Activated naive CD4-positive, alpha-beta T cell treated with anti-CD3 and anti-CD28 coated beads, Interleukin-2, amount 10 ng/mL, durations not matched to agents 7 days and 5 days (primary cell): ENCODE results near the gene DHRS2.

Experiments
- CTCF ChIA-PET: fragments of 350-600 bp; sonication (Branson Sonifier 250); formaldehyde crosslinking; loops from one replicate; lab custom pipeline; 2021; ENCODE audit warnings: antibody characterized with exemption; lab: Charles Lee
- DNase-seq: peaks from one replicate; pipeline ENCODE4 v3.0.0-alpha.2; 2020
- H3K27ac Mint-ChIP-seq: one replicate; pipeline ENCODE4 v1.8.0; 2021; ENCODE audit warnings: mild to moderate bottlenecking, moderate library complexity, mixed read lengths
- H3K27me3 Mint-ChIP-seq: one replicate; pipeline ENCODE4 v1.8.0; 2021; ENCODE audit warnings: mild to moderate bottlenecking, mixed read lengths
- H3K36me3 Mint-ChIP-seq: one replicate; pipeline ENCODE4 v1.8.0; 2021; ENCODE audit warnings: mixed read lengths
- H3K4me1 Mint-ChIP-seq: one replicate; pipeline ENCODE4 v1.8.0; 2021; ENCODE audit warnings: mixed read lengths
- H3K4me3 Mint-ChIP-seq: one replicate; pipeline ENCODE4 v1.8.0; 2021; ENCODE audit warnings: mild to moderate bottlenecking, moderate library complexity, mixed read lengths
- H3K9me3 Mint-ChIP-seq: one replicate; pipeline ENCODE4 v1.8.0; 2021; ENCODE audit warnings: mixed read lengths

The DHRS2 gene

DNA sequence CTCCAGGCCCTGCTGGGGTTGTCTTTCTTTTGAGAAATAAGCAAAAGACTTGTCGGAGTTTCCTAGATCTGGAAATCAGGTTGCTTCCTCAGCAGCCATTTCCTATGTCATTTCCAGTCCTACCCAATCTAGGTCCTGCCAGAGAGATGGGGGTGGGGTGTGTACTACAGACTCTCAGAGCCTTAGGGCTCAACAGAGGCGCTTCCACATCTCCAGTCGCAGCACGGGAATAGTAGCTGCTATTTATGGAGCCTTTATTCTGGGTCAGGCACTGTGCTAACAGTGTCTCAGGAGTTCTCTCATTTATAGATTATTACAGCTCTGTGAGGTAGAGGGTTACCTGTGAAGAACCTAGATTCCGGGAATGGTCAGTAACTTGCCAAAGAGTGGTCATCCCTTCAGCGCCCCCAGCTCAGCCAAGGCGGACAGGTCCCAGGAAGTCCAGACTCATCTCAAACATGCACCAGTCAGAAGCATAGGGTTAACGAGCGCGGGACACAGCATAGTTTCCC, 21.9 kb downstream of the DHRS2 start:
- Mint-ChIP-seq H3K4me1 (no peaks in the 10 kb centered on the region), H3K4me3 (no peak overlapping the region), H3K27me3 (peaks cover 6% of the 10 kb centered on the region), H3K27ac (no peak overlapping the region), H3K9me3 (no peaks in the 10 kb centered on the region), H3K36me3 (no peaks in the 10 kb centered on the region)
- CTCF ChIA-PET = interaction anchor here (2.3 kb wide), 1 partner anchor 26 kb away, joined by 8 read pairs; no protein-coding TSS in a partner anchor
- no peak for DNase-seq

DNA sequence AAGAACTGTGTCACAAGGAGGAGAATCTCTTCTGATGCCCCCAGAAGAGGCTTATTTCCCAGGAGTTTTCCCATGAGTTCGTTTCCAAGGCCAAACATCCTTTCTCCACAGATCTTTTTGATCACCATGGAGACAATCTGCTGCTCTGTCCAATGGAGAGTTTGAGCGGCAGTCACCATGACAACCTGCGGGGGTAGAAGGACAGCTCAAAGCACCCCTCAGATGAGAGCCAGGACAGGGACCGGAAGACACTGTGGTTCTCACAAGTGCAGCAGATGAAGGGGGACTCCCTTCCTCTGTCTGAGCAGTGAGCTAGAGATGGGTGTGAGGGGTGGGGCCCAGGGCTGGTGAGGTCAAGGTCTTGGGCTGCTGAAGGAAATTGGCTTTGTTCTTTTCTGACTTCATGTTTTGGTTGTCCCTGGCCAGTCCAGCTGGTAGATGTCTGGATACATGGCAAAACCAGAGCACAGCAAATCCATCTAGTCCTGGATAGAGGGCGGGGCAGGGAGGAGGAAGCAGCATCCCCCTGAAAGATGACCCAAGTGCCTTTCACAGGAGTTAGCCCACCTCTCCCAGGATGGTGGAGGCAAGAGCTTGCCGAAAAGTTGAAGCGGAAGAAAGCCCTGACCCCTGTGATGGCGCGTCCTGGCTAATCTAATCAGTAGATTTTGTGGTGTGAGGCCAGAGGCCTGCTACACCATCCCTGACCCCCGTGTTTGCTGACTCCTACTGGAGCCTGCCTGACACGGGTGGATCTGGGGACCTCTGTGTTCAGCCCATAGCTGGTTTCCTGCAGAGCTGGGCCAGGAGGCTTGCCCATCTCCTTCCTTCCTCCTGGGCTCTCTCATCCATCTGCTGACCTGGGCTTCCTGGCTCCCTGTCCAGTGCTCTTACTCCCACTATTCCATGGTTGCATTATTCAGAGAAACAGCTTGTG, 24.4 kb downstream of the DHRS2 start:
- no peak overlapping the region for H3K27ac Mint-ChIP-seq
- CTCF ChIA-PET = no interaction called here
- no peaks in the 10 kb centered on the region for H3K36me3 Mint-ChIP-seq
- H3K4me1 Mint-ChIP-seq = no peaks in the 10 kb centered on the region
- no peak overlapping the region for H3K4me3 Mint-ChIP-seq
- H3K9me3 Mint-ChIP-seq = no peaks in the 10 kb centered on the region
- H3K27me3 Mint-ChIP-seq = peaks cover 6% of the 10 kb centered on the region
- DNase-seq = no peak

DNA sequence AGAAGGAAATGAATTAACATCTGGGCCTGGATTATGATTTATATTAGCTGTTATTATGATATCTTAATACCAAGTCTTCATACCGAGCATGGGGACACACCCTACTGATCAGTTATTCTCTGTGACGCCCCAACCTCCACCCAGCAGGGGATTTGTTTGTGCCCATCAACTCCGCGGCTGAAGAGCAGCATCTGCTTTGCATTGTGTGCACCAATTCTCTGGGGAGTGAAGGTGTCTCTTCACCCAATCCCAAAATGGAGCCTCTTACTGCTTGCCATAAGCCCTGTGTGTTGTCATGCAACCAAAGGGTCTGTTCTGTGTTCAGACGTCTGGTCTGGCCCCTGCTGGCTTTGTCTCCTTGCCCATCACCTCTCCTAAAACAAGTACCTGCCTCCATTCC, 25.4 kb downstream of the DHRS2 start:
- Mint-ChIP-seq H3K4me3 (no peak overlapping the region), H3K36me3 (no peaks in the 10 kb centered on the region), H3K9me3 (no peaks in the 10 kb centered on the region), H3K4me1 (no peaks in the 10 kb centered on the region), H3K27ac (no peak overlapping the region), H3K27me3 (peaks cover 6% of the 10 kb centered on the region)
- no peak for DNase-seq
- CTCF ChIA-PET = no interaction called here

DNA sequence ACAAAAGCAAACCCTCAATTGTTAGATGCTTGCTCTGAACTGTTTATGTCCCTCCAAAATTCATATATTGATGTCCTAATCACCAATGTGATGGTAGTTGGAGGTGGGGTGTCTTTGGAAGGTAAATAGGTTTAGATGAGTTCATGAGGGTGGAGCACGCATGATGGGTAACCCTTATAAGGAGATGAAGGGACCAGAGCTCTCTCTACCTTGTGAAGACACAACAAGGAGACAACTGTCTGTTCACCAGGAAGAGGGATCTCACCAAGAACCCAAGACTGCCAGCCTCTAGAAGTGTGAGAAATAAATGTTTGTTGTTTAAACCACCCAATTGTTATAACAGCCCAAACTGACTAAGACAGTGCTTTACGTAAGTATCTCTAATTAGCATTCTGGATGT, 27.0 kb downstream of the DHRS2 start:
- CTCF ChIA-PET = interaction anchor here (1.0 kb wide), 1 partner anchor 31 kb away, joined by 3 read pairs; no protein-coding TSS in a partner anchor
- no peak for DNase-seq
- H3K27ac Mint-ChIP-seq = no peak overlapping the region
- H3K36me3 Mint-ChIP-seq = no peaks in the 10 kb centered on the region
- H3K9me3 Mint-ChIP-seq = no peaks in the 10 kb centered on the region
- H3K27me3 Mint-ChIP-seq = peaks cover 12% of the 10 kb centered on the region
- no peak overlapping the region for H3K4me3 Mint-ChIP-seq
- H3K4me1 Mint-ChIP-seq = no peaks in the 10 kb centered on the region

DNA sequence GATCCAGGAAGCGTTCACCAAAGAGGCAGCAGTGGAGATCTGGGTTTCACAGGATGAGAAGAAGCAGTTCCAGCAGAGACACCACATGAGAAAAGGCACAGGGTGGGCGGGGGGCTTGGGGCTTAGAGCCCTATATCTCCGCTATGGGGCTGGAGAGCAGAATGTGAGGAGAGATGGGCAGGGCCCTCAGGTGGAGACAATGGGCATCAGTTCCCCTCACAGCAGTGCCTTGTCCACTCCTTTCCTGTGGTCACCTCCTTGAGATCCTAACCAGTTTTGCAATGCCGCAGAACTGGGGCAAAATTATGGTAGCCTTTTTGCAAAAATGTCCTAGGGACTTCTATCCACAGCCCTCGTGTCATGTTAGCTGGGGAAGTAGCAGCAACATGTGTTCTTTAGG, 27.5 kb downstream of the DHRS2 start:
- DNase-seq = no peak
- Mint-ChIP-seq H3K27me3 (peaks cover 7% of the 10 kb centered on the region), H3K36me3 (no peaks in the 10 kb centered on the region), H3K9me3 (no peaks in the 10 kb centered on the region), H3K4me1 (no peaks in the 10 kb centered on the region), H3K27ac (no peak overlapping the region), H3K4me3 (no peak overlapping the region)
- CTCF ChIA-PET = interaction anchor here (1.0 kb wide), 1 partner anchor 32 kb away, joined by 3 read pairs; no protein-coding TSS in a partner anchor

DNA sequence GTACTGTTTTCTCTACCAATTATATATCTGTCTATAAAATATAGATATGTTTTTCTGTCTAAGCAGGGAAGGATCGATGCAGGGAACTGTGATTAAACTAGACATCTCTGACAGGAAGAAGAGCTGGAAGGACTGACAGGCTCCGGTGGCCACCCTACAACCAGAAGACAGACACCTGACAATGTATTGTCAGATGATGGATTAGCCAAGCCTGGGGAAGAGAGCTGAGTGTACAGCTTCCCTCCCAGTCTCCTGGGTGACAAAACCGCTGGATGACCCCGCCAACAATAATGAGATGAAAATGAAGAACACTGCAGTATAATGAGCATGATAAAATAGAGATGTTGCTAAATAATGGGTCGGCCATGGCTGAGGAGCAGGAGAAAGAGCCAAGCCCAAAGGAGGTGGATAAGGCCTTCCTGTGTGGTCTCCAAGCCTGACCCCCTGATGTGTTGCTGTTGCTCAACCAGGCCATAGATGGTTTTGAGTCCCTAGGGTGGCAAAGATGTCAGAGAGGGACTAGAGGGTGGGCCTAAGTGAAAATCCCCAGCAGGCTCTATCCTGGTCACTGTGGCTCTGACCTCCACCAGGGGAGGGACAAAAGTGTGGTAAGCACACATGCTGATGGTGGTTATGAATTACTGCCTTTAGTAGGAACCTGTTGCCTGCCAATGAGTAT, 28.2 kb downstream of the DHRS2 start:
- CTCF ChIA-PET = no interaction called here
- Mint-ChIP-seq H3K4me3 (no peak overlapping the region), H3K9me3 (no peaks in the 10 kb centered on the region), H3K27me3 (peaks cover 7% of the 10 kb centered on the region), H3K36me3 (no peaks in the 10 kb centered on the region), H3K4me1 (no peaks in the 10 kb centered on the region), H3K27ac (no peak overlapping the region)
- DNase-seq = no peak

DNA sequence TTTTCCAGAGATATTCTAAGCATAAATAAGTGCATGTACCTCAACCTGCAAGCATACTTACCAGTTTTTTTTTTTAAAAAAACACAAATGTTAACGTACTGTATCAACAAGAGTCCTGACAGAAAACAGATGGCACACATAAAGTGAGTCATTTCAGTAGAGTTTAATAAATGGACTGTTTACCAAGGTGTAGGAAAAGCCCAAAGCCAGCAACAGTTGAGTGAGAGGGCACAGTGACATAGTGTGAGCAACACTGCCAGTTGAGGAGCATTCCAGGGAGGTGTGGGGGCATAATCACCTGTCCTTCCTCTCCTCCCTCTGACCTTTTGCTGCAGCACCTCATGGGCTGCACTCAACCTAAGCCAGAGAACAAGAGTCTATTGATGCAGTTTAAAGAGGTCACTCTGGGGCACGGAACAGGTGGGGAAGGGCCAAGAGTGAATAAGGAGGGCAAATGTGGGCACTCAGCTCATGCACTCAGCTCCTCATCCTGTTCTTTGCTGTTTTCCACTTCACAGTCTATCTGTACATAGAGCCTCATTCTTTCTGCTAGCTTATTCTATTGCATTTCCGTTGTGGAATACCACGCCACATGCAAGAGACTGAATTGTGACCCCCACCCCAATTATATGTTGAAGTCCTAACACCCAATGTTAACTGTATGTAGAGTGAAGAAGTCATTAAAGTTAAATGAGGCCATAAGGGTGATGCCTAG, 29.3 kb downstream of the DHRS2 start:
- peaks cover 7% of the 10 kb centered on the region for H3K27me3 Mint-ChIP-seq
- CTCF ChIA-PET = interaction anchor here (0.6 to 1.7 kb wide), 10 partner anchors 12 to 265 kb away, joined by 3 to 10 read pairs (median 3); no protein-coding TSS in a partner anchor

DNA sequence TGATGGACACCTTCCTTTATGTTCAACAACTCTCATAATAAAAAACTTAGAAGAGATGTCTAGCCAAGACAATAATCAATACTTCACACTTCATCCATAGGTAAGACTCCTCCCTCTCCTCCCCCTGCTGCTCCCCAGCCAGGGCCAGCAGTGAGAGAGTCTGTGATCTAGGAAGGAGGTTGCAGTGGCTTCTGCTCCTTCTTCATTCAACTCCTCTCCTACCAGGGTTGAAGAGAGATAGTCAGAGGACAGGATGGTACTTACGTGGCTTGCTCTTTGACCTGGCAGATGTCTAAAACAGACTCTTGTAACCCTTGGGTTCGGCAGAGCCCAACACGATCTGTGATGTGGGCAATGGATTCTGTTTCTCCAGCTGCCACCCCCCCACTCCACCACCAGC, 31.0 kb downstream of the DHRS2 start:
- H3K9me3 Mint-ChIP-seq = no peaks in the 10 kb centered on the region
- no peak overlapping the region for H3K27ac Mint-ChIP-seq
- DNase-seq = no peak
- CTCF ChIA-PET = interaction anchor here (0.8 to 1.4 kb wide), 5 partner anchors 12 to 263 kb away, joined by 3 to 6 read pairs (median 5); no protein-coding TSS in a partner anchor
- peaks cover 7% of the 10 kb centered on the region for H3K27me3 Mint-ChIP-seq
- H3K4me3 Mint-ChIP-seq = no peak overlapping the region
- H3K36me3 Mint-ChIP-seq = no peaks in the 10 kb centered on the region
- H3K4me1 Mint-ChIP-seq = no peaks in the 10 kb centered on the region

More for the DNA sequence above, 29.3 kb downstream of the DHRS2 start:
- no peaks in the 10 kb centered on the region for H3K4me1 Mint-ChIP-seq
- H3K4me3 Mint-ChIP-seq = no peak overlapping the region
- H3K9me3 Mint-ChIP-seq = no peaks in the 10 kb centered on the region
- no peak overlapping the region for H3K27ac Mint-ChIP-seq
- H3K36me3 Mint-ChIP-seq = no peaks in the 10 kb centered on the region
- no peak for DNase-seq

DNA sequence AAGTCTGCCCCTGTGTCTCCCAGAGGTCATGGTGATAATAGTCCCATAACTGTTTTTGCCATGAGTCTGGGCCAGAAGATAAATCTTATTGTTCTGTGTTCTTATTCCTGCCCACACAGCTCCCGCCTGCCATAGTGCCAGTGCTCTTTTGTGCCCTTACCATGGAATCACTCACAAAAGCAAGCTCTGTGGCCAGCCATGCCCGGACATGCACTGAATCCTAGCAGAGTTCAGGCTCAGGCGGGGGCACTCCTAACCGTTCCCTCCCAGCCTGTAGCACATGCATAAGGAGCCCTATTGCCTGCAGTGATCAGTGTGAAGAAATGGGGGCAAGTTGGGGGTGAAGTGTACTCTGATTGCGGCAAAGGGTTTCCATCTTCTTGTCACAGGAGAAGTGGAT, 33.3 kb downstream of the DHRS2 start:
- H3K9me3 Mint-ChIP-seq = no peaks in the 10 kb centered on the region
- H3K27ac Mint-ChIP-seq = no peak overlapping the region
- no peak for DNase-seq
- H3K27me3 Mint-ChIP-seq = peaks cover 7% of the 10 kb centered on the region
- CTCF ChIA-PET = no interaction called here
- no peak overlapping the region for H3K4me3 Mint-ChIP-seq
- H3K4me1 Mint-ChIP-seq = no peaks in the 10 kb centered on the region
- H3K36me3 Mint-ChIP-seq = no peaks in the 10 kb centered on the region

DNA sequence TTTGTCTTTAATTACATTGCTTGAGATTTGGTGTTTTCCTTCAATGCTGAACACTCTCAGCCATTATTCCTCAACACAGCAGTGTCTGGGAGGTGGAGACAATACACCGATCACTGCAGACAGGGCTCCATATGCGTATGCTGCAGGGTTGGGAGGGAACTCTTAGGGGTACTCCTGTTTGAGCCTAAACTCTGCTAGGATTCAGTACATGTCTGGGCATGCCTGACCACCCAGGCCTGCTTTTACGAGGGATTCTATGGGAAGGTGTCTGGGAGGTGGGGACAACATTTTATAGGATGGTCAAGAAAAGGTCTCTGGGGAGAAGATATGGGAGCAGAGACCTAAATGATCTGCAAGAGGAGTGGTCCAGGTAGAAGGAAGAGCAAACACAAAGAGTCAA, 34.3 kb downstream of the DHRS2 start:
- no peak for DNase-seq
- no peak overlapping the region for H3K27ac Mint-ChIP-seq
- H3K4me3 Mint-ChIP-seq = no peak overlapping the region
- H3K9me3 Mint-ChIP-seq = no peaks in the 10 kb centered on the region
- no peaks in the 10 kb centered on the region for H3K36me3 Mint-ChIP-seq
- CTCF ChIA-PET = no interaction called here
- no peaks in the 10 kb centered on the region for H3K4me1 Mint-ChIP-seq
- peaks cover 7% of the 10 kb centered on the region for H3K27me3 Mint-ChIP-seq

DNA sequence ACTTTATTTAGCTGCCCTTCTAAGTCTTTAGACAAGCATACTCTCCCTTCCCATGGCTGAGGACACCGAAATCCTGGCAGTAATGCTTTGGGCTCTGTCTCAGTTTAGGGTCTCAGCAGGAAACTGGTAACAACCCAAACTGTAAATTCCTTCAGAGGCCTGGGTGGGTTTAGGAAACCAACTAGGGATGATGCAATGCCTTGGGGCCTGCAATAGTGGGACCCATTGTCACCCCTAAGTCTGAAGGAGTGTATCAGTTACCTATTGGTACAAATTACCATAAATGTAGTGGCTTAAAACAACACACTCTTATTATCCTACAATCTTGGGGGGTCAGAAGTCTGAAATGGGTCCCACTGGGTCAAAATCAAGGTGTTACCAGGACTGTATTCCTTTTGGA, 36.0 kb downstream of the DHRS2 start:
- CTCF ChIA-PET = no interaction called here
- Mint-ChIP-seq H3K4me1 (no peaks in the 10 kb centered on the region), H3K9me3 (no peaks in the 10 kb centered on the region), H3K36me3 (no peaks in the 10 kb centered on the region), H3K27me3 (peaks cover 8% of the 10 kb centered on the region), H3K4me3 (no peak overlapping the region), H3K27ac (no peak overlapping the region)
- DNase-seq = no peak

DNA sequence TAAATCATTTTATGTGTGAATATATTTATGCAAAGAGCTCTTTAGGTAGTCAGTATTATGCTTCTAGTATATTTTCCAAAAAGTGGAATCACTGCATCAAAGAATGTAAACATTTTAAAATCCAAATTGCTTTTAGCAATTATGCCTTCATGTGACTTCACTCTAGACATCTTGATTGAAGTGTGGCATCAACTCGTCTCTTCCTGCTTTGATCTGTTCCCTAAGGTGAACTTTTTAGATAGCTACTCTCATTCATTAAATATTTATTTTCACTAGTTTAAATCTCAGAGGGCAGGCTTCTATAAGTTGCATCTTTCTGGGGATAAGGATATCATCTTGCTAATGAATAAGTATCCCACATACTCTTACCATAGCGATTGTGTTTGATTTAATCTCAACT, 39.2 kb downstream of the DHRS2 start:
- CTCF ChIA-PET = no interaction called here
- Mint-ChIP-seq H3K36me3 (no peaks in the 10 kb centered on the region), H3K4me3 (no peak overlapping the region), H3K27me3 (peaks cover 15% of the 10 kb centered on the region), H3K27ac (no peak overlapping the region), H3K4me1 (no peaks in the 10 kb centered on the region), H3K9me3 (no peaks in the 10 kb centered on the region)
- no peak for DNase-seq

DNA sequence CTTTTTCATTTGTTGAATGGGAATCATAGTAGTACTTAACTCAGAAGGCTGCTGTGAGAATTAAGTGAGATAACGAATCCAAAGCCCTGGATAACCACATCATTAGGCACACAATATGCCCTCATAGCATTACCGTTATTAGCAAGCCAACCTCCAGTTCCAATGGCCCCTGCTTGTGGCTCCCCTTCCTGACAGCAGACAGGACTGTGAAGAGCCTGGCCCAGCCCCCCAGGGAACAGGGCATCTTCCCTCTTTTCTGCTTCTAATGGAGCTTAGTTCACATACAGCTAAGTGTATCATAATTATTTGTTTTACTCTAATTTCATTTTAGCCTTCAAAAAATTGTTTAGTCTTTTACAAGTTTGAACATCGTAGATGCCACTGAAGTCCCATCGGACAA, 39.7 kb downstream of the DHRS2 start:
- H3K4me3 Mint-ChIP-seq = no peak overlapping the region
- DNase-seq = no peak
- H3K36me3 Mint-ChIP-seq = no peaks in the 10 kb centered on the region
- CTCF ChIA-PET = no interaction called here
- no peaks in the 10 kb centered on the region for H3K9me3 Mint-ChIP-seq
- H3K4me1 Mint-ChIP-seq = no peaks in the 10 kb centered on the region
- H3K27me3 Mint-ChIP-seq = peaks cover 16% of the 10 kb centered on the region
- no peak overlapping the region for H3K27ac Mint-ChIP-seq

DNA sequence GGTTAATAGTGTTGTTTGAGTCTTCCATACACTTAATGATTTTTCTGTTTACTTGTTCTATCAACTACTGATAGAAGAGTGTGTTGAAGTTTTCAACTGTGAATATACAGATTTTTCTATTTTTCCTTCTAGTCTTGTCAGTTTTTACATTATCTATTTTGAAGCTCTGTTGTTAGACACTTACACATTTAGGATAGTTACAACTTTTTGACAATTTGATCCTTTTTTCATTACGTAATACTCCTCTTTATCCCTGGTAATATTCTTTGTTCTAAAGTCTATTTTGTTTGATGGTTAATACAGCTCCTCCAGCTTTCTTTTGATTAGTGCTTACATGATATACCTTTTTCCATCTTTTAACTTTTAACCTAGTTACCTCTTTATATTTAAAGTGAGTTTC, 45.2 kb downstream of the DHRS2 start:
- H3K27ac Mint-ChIP-seq = no peak overlapping the region
- no peak overlapping the region for H3K4me3 Mint-ChIP-seq
- H3K4me1 Mint-ChIP-seq = no peaks in the 10 kb centered on the region
- no peaks in the 10 kb centered on the region for H3K9me3 Mint-ChIP-seq
- H3K36me3 Mint-ChIP-seq = no peaks in the 10 kb centered on the region
- CTCF ChIA-PET = interaction anchor here (1.2 to 1.6 kb wide), 2 partner anchors 9 to 49 kb away, joined by 3 to 4 read pairs; no protein-coding TSS in a partner anchor
- no peak for DNase-seq
- H3K27me3 Mint-ChIP-seq = peaks cover 12% of the 10 kb centered on the region
